ENCODE results near the gene GSTM4.

Gene GSTM4

GRCh38 chr1:109624201-109625010 lies 31.5 kb upstream of the GSTM4 start:
- no peak for DNase-seq (ENCODE audit: low read depth in 2 of 2)

GRCh38 chr1:109625176-109625575 lies 30.7 kb upstream of the GSTM4 start:
- DNase-seq (ENCODE audit: low read depth in 2 of 2), result no peak

GRCh38 chr1:109625601-109626560 lies 30.0 kb upstream of the GSTM4 start:
- no peak for DNase-seq (ENCODE audit: low read depth in 2 of 2)

GRCh38 chr1:109626682-109627408 lies 29.1 kb upstream of the GSTM4 start:
- no peak for DNase-seq (ENCODE audit: low read depth in 2 of 2)

GRCh38 chr1:109627692-109628399 lies 28.1 kb upstream of the GSTM4 start:
- DNase-seq (ENCODE audit: low read depth in 2 of 2), result no peak

GRCh38 chr1:109628540-109629321 lies 27.2 kb upstream of the GSTM4 start:
- DNase-seq (ENCODE audit: low read depth in 2 of 2), result no peak

- no peak for DNase-seq (ENCODE audit: low read depth in 2 of 2)
Observed at GRCh38 chr1:109629372-109630030, 26.4 kb upstream of the GSTM4 start.

GRCh38 chr1:109630081-109630897 lies 25.6 kb upstream of the GSTM4 start:
- DNase-seq (ENCODE audit: low read depth in 2 of 2), result peak in 1 of 2 donors; percentile 23

GRCh38 chr1:109630898-109631512 lies 24.9 kb upstream of the GSTM4 start:
- DNase-seq (ENCODE audit: low read depth in 2 of 2), result no peak

- DNase-seq (ENCODE audit: low read depth in 2 of 2), result no peak
Observed at GRCh38 chr1:109631513-109632505, 24.1 kb upstream of the GSTM4 start.

GRCh38 chr1:109632671-109633346 lies 23.1 kb upstream of the GSTM4 start:
- DNase-seq (ENCODE audit: low read depth in 2 of 2), result no peak

- no peak for DNase-seq (ENCODE audit: low read depth in 2 of 2)
Observed at GRCh38 chr1:109634292-109634691, 21.6 kb upstream of the GSTM4 start.

GRCh38 chr1:109634771-109635750 lies 20.8 kb upstream of the GSTM4 start:
- DNase-seq (ENCODE audit: low read depth in 2 of 2), result no peak

GRCh38 chr1:109635862-109636200 lies 20.1 kb upstream of the GSTM4 start:
- DNase-seq (ENCODE audit: low read depth in 2 of 2), result no peak

- no peak for DNase-seq (ENCODE audit: low read depth in 2 of 2)
Observed at GRCh38 chr1:109636201-109636952, 19.5 kb upstream of the GSTM4 start.

All from stimulated activated CD4-positive, alpha-beta T cell treated with anti-CD3 and anti-CD28 coated beads, Interleukin-1b, Interleukin-23, amount 100 ng/mL, for 1 hour (primary cell).